ENCODE measurements around the gene MDFI. TPM values are rescaled to one million over a fixed set of nuclear protein-coding genes. Genes with fewer than 3 reads are reported as not detected.

Gene MDFI
- total and polyA plus RNA-seq, 9 of the 15 experiments (the other 6 are each of a cell fraction or from before 2014, with no cell fraction given), result not detected

- TF ChIP-seq MITF (IDR thresholded peaks at IDR 0.05), result no peak
- TF ChIP-seq ZNF436 (CRISPR knock-in tag; IDR thresholded peaks at IDR 0.05), result no peak
- no peak for TF ChIP-seq TRIM28 (IDR thresholded peaks at IDR 0.05)
Observed at GRCh38 chr6:41682497-41683272, 44.4 kb downstream of the MDFI start (continued).

GRCh38 chr6:41683273-41683522, 44.9 kb downstream of the MDFI start:
- H3K4me1 ChIP-seq (replicated peaks in 1 of 2; ENCODE audit: control insufficient read depth in 2 of 2, insufficient read depth in 2 of 2, low read length in 2 of 2), result peaks cover 0 to 15% of the 10 kb centered on the region in 2 experiments; a peak in 2 of 5 replicates
- POLR2A ChIA-PET, result interaction anchor here (0.6 to 1.1 kb wide), 3 partner anchors 16 to 565 kb away, joined by 3 to 4 read pairs (median 3); no protein-coding TSS in a partner anchor
- in situ Hi-C loops (cut with MboI), result loop anchor here (5.0 kb wide), 2 partner anchors 81 to 311 kb away; no protein-coding TSS in a partner anchor
- peaks cover 12 to 40% of the 10 kb centered on the region in 2 experiments; a peak in 4 of 5 replicates for H3K27me3 ChIP-seq (ENCODE audit: control insufficient read depth in 2 of 2, insufficient read depth in 2 of 2, low read length in 2 of 2)
- DNase-seq (ENCODE audit: extremely low read depth in 1 of 4, low spot score in 3 of 4) (no peak), ATAC-seq (peak; percentile 39), FAIRE-seq (no peak)
- H2AFZ ChIP-seq (ENCODE audit: low read depth, low read length), result peak overlapping the region; percentile 47
- intact Hi-C loops (cut with micrococcal nuclease), result loop anchor here (2.0 kb wide), 1 partner anchor 258 kb away; no protein-coding TSS in a partner anchor
- no peaks in the 10 kb centered on the region for H3K79me2 ChIP-seq (ENCODE audit: control insufficient read depth, insufficient read depth, low read length)
- no peaks in the 10 kb centered on the region for H3K9me1 ChIP-seq (ENCODE audit: control insufficient read depth, insufficient read depth, low read length)
- peaks cover 9% of the 10 kb centered on the region; the same call in 1 of the 2 replicates for H4K20me1 ChIP-seq (replicated peaks; ENCODE audit: control insufficient read depth, insufficient read depth, low read length)
- peak overlapping the region; percentile 5; the same call in 1 of the 2 replicates for H3K4me2 ChIP-seq (ENCODE audit: insufficient read depth, low read length)
- TF ChIP-seq ZNF165 (CRISPR knock-in tag; IDR thresholded peaks at IDR 0.05; ENCODE audit: borderline replicate concordance) (no peak), ATF3 (IDR thresholded peaks at IDR 0.05) (no peak), ATF3 (CRISPR knock-in tag; conservative IDR thresholded peaks at IDR 0.05) (no peak), ZNF253 (CRISPR knock-in tag; conservative IDR thresholded peaks at IDR 0.05) (no peak), RBM22 (IDR thresholded peaks at IDR 0.05; ENCODE audit: low read depth, low read length, poor library complexity, severe bottlenecking) (no peak), ZNF655 (CRISPR knock-in tag; IDR thresholded peaks at IDR 0.05) (no peak), ZNF785 (CRISPR knock-in tag; IDR thresholded peaks at IDR 0.05) (no peak), ZNF212 (CRISPR knock-in tag; IDR thresholded peaks at IDR 0.05) (no peak), FOXK1 (CRISPR knock-in tag; IDR thresholded peaks at IDR 0.05; ENCODE audit: borderline replicate concordance) (no peak), LARP7 (IDR thresholded peaks at IDR 0.05) (no peak), TCF15 (CRISPR knock-in tag; IDR thresholded peaks at IDR 0.05) (no peak), ZNF277 (CRISPR knock-in tag; IDR thresholded peaks at IDR 0.05; ENCODE audit: borderline replicate concordance) (no peak), ZBED1 (IDR thresholded peaks at IDR 0.05) (no peak)
- CTCF ChIA-PET (ENCODE audit: low intra/inter-chr PET ratio), result interaction anchor here (0.7 to 3.9 kb wide), 9 partner anchors 80 to 533 kb away, joined by 3 to 150 read pairs (median 7); partner anchors contain the start of gene FRS3
- WGBS (ENCODE audit: insufficient coverage, low coverage, missing lambda C conversion rate), result 17% methylated on average over 12 of the region's 18 CpGs
- no TSS peak for BruUV-seq (replicated peaks)
- peak overlapping the region in 1 of 2 experiments; percentile 78; a peak in 2 of 4 replicates for H3K9ac ChIP-seq (ENCODE audit: insufficient read depth in 1 of 2, low read depth in 2 of 2, low read length in 2 of 2)
- no peaks in the 10 kb centered on the region for H3K9me3 ChIP-seq (replicated peaks; ENCODE audit: control insufficient read depth, insufficient read depth, low read depth, low read length)
- H3K36me3 ChIP-seq (ENCODE audit: control insufficient read depth, insufficient read depth, low read length), result no peaks in the 10 kb centered on the region
- H3K27ac ChIP-seq (ENCODE audit: extremely low read depth, low read depth, low read length), result no peak overlapping the region
- no peak overlapping the region for H3K4me3 ChIP-seq
